Measurements from ENCODE around the gene CAMTA1. TPM values are rescaled to one million over a fixed set of nuclear protein-coding genes. Genes with fewer than 3 reads are reported as not detected.

The CAMTA1 gene
- total and polyA plus RNA-seq, 4 donors = 48.1 to 140 (median 52.3) TPM

DNA sequence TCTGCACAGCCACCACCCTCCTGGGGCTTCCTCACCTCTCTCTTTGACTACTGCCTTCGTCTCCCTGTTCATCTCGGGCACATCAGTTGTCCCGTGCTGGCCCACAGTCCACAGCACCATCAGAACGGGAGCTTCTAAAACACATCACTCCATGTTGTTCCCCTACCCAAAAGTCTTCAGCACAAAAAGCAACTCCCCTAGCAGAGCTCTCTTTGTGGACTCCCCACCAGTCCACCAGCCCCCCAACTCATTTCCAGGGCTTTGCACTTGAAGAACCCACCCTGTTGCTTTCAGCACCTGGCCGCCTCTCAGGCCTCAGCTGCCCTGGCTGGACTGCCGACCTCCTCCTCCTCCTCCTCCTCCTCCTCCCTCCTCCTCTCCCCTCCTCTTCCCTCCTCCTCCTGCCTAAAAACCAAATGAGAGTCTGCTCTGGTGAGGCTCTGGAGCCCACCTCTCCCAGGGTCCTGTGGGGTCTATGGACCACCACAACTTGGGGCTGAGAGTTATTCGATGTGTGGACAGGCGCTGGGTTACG lies 734.7 kb downstream of the CAMTA1 start:
- Histone ChIP-seq H3K36me3 (ENCODE audit: control insufficient read depth in 4 of 4, insufficient read depth in 4 of 4, low read length in 4 of 4) (no peaks in the 10 kb centered on the region), H3K27me3 (ENCODE audit: control insufficient read depth in 3 of 3, insufficient read depth in 3 of 3, low read length in 2 of 3) (peaks cover 0 to 3% (median 0%) of the 10 kb centered on the region in 3 donors), H3K9me3 (ENCODE audit: control insufficient read depth in 4 of 4, insufficient read depth in 3 of 4, low read length in 3 of 4) (no peaks in the 10 kb centered on the region), H3K27ac (ENCODE audit: low read depth in 1 of 2, low read length in 1 of 2) (no peak overlapping the region), H3K9ac (ENCODE audit: insufficient read depth in 1 of 2, low read length in 2 of 2) (no peak overlapping the region), H3K4me1 (ENCODE audit: control insufficient read depth in 5 of 5, insufficient read depth in 5 of 5, low read length in 5 of 5) (peaks cover 0 to 3% (median 0%) of the 10 kb centered on the region in 5 donors), H3K4me3 (no peak overlapping the region)
- ATAC-seq (ENCODE audit: insufficient read depth, low FRiP score) (no peak), DNase-seq (no peak)
- TF ChIP-seq, protein P1, sequence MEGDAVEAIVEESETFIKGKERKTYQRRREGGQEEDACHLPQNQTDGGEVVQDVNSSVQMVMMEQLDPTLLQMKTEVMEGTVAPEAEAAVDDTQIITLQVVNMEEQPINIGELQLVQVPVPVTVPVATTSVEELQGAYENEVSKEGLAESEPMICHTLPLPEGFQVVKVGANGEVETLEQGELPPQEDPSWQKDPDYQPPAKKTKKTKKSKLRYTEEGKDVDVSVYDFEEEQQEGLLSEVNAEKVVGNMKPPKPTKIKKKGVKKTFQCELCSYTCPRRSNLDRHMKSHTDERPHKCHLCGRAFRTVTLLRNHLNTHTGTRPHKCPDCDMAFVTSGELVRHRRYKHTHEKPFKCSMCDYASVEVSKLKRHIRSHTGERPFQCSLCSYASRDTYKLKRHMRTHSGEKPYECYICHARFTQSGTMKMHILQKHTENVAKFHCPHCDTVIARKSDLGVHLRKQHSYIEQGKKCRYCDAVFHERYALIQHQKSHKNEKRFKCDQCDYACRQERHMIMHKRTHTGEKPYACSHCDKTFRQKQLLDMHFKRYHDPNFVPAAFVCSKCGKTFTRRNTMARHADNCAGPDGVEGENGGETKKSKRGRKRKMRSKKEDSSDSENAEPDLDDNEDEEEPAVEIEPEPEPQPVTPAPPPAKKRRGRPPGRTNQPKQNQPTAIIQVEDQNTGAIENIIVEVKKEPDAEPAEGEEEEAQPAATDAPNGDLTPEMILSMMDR (IDR thresholded peaks at IDR 0.05; ENCODE audit: control extremely low read depth, extremely low read depth) = no peak
- WGBS, 2 donors = 80 to 89% methylated on average over 9 of the region's 9 CpGs

DNA sequence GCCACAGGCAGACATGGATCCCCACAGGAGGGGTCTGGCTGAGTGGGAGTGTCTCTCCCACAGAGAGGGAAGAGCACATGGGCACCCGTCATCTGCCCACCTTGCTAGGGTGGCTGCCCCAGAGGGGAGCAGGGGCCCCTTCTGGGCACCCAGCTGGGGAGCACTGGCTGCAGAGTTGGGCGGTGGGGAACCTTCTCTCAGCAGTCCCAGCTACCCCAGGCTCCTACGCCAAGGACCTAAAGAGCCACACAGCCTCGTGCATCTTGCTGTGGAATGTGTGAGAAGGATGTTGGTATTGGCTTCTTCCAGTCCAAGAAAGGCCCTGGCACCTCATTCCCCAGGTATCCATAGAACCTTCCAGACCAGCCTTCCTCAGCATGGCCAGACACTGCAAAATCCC lies 735.2 kb downstream of the CAMTA1 start:
- TF ChIP-seq, protein P1 (IDR thresholded peaks at IDR 0.05; ENCODE audit: control extremely low read depth, extremely low read depth) = no peak
- 84 to 90% methylated on average over 4 of the region's 4 CpGs for WGBS, 2 donors
- ATAC-seq (ENCODE audit: insufficient read depth, low FRiP score) (no peak), DNase-seq (no peak)
- no peak overlapping the region for H3K9ac ChIP-seq (ENCODE audit: insufficient read depth in 1 of 2, low read length in 2 of 2)
- H3K4me1 ChIP-seq (ENCODE audit: control insufficient read depth in 5 of 5, insufficient read depth in 5 of 5, low read length in 5 of 5) = peaks cover 0 to 3% (median 0%) of the 10 kb centered on the region in 5 donors
- H3K27me3 ChIP-seq (ENCODE audit: control insufficient read depth in 3 of 3, insufficient read depth in 3 of 3, low read length in 2 of 3) = peaks cover 0 to 3% (median 0%) of the 10 kb centered on the region in 3 donors
- no peak overlapping the region for H3K27ac ChIP-seq (ENCODE audit: low read depth in 1 of 2, low read length in 1 of 2)
- H3K9me3 ChIP-seq (ENCODE audit: control insufficient read depth in 4 of 4, insufficient read depth in 3 of 4, low read length in 3 of 4) = no peaks in the 10 kb centered on the region
- no peaks in the 10 kb centered on the region for H3K36me3 ChIP-seq (ENCODE audit: control insufficient read depth in 4 of 4, insufficient read depth in 4 of 4, low read length in 4 of 4)
- no peak overlapping the region for H3K4me3 ChIP-seq

DNA sequence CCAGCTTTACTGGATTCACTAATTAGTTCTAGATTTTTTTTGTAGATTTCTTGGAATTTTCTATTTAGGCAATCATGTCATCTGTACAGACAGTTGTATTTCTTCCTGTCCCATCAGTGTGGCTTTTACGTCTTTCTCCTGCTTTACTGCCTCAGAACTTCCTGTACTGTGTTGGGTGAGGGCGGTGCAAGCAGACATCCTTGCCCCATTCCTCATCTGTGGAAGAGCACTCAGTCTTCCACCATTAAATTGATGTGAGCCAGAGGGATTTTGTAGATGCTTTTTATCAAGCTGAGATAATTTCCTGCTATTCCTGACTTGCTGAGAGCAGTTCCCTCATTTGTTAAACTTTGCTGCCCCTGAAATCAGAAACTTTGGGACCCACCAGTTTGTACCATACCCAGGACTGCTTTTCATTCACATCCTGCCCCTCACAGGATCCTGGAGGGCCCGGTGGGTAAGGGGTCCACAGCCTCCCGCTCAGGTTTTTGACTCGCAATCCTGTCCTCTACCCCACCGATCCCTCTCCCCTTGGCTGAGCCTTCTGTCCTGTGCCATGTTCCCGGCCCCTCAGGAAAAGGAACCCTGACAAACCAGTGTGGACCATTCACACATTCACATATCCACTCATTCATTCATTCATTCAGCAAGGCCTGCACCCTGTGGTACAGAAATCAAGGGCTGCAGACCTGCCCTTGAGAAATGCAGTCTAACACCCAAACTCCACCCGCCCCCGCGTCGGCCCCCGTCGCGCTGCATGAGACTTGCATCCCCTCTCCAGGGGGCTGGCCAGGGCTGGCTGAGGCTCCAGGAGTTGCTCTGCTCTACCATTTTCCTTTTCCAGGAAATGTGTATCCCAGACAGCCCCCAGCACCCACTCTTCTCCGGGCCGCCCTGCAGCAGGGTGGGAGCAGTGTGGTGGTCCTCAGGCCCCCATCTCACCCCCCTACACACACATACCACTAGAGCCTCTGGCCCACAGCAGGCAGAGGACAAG lies 739.4 kb downstream of the CAMTA1 start:
- no peak for ATAC-seq (ENCODE audit: insufficient read depth, low FRiP score)
- WGBS, 2 donors = 87% methylated on average over 16 of the region's 16 CpGs
- Histone ChIP-seq H3K27ac (ENCODE audit: low read depth in 1 of 2, low read length in 1 of 2) (no peak overlapping the region), H3K4me1 (ENCODE audit: control insufficient read depth in 5 of 5, insufficient read depth in 5 of 5, low read length in 5 of 5) (no peaks in the 10 kb centered on the region), H3K9me3 (ENCODE audit: control insufficient read depth in 4 of 4, insufficient read depth in 3 of 4, low read length in 3 of 4) (no peaks in the 10 kb centered on the region), H3K36me3 (ENCODE audit: control insufficient read depth in 4 of 4, insufficient read depth in 4 of 4, low read length in 4 of 4) (no peaks in the 10 kb centered on the region), H3K27me3 (ENCODE audit: control insufficient read depth in 3 of 3, insufficient read depth in 3 of 3, low read length in 2 of 3) (no peaks in the 10 kb centered on the region), H3K4me3 (no peak overlapping the region), H3K9ac (ENCODE audit: insufficient read depth in 1 of 2, low read length in 2 of 2) (no peak overlapping the region)
- no peak for DNase-seq
- TF ChIP-seq, protein P1 (IDR thresholded peaks at IDR 0.05; ENCODE audit: control extremely low read depth, extremely low read depth) = no peak

All from lung (tissue), 12 donors.